Urothelium cell line (cell line): ENCODE measurements around the gene DNPH1.

ENCODE experiments used
- DNase-seq: peaks from one replicate; pipeline ENCODE4 v3.0.0; 2011; ENCODE audit warnings: low spot score, mixed read lengths
- FAIRE-seq: peaks from 2 replicates; lab custom pipeline; 2011; peaks lifted over from hg19 to GRCh38; lab: Jason Lieb, UNC

DNPH1 gene

DNA sequence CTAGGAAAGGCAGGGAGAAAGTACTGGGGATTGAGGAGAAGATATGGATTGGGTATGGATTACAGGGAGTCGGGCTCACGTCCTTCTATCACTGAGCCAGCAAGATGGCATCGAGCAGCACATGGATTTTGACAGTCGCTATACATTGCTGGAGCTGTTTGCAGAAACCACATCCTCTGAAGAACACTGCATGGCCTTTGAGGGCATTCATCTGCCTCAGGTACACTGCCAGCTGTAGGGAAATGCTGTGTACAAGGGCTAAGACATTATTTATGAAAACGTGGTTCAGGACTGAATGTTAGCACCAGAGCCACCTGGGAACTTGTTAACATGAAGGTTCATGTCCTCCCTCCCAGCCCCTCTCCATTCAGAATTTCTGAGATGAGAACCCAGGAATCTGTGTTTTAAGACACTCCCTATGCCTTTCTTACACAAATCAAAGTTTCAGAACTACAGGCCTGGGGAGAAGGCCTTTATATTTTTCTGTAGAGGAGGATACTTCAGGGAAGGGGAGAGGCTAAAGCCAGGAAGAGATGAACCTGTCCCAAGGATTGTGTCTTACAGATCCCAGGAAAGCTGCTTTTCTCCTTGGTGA is 43.8 kb downstream of the DNPH1 start:
- no peak for FAIRE-seq
- no peak for DNase-seq

DNA sequence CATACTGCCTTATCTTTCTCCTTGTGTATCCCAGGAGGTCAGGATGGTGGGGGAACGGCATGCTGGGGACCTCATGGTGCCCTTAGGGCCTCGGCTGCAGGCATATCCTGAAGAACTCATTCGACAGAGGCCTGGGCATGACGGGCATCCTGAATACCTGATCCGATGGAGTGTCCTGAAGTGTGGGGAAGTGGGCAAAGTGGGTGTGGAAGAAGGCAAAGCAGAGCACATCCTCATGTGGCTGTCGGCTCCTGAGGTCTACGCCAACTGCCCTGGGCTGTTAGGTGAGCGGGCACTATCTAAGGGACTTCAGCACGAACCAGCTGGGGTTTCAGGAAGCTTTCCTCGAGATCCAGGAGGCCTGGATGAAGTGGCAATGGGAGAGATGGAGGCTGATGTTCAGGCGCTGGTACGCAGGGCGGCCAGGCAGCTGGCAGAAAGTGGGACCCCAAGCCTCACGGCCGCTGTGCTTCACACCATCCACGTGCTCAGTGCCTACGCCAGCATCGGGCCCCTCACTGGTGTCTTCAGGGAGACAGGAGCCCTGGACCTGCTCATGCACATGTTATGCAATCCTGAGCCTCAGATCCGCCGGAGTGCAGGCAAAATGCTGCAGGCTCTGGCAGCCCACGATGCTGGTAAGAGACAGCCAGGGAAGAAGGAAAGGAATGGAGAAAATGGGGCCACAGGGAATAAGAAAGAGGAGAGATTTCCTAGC is 44.9 kb downstream of the DNPH1 start:
- no peak for FAIRE-seq
- no peak for DNase-seq

DNA sequence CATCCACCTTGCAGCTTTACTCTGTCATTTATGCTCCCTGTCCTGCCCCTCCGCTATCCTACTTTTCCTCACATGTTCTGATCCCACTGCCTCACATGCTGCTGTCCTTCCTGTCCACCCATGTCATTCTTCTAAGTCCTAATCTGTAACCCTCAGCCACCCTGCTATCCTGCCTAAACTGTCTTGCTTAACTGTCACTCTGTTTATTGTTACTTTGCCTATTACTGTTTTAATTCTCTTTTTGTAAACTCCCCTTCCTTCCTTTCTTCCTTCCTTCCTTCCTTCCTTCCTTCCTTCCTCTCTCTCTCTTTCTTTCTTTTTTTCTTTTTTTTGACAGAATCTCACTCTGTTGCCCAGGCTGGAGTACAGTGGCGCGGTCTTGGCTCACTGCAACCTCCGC is 45.8 kb downstream of the DNPH1 start:
- FAIRE-seq: no peak
- DNase-seq: no peak

DNA sequence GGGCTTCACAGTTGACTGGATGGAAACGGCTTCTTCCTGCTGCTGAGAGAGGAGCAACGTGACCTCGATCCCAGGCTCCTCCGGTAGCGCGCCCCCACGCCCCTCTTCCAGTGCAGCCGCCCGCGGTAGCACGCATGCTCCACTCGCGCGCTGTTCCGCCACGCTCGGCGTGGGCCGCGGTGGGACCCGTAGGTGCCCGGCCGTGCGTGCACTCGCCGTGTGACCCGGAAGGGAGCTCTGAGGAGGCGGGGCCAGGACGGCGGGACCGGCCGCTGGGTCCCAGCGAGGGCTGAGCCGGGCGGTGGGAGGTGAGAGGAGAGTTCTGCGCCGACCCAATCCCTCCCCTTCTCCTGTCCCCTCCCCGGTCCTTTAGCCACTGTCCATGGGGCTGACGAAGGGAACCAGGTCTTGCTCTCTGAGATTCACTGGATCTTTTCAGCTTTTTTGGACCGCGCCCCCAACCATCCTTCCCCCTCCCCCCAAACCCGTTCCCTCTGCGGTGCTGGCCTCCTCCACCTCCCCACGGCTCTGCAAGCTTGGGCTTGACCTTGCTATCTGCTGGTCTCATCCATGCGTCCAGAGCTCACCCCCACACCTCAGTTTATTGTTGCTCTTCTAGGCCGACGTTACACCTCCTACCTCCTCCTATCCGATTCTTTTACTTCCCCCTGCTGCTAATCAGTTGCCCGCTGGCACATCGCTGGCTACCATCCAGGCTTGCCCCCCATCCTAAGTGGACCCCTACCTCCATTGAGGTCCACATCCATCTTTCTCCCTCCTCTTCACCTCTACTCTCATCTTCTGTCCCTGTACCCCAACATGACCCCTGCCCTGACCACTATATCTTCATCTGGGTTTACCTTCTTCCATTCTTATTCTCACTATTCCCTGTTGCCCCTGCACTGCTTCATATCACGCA is 47.1 kb downstream of the DNPH1 start, which contains the start of gene CUL9:
Gene CUL9 (plus strand): TSS at position 255 of the 919 bp plus-strand sequence. CDS start 2,115 bp downstream, outside the sequence.
- peak; percentile 91 for DNase-seq
- FAIRE-seq: peak; percentile 90

DNA sequence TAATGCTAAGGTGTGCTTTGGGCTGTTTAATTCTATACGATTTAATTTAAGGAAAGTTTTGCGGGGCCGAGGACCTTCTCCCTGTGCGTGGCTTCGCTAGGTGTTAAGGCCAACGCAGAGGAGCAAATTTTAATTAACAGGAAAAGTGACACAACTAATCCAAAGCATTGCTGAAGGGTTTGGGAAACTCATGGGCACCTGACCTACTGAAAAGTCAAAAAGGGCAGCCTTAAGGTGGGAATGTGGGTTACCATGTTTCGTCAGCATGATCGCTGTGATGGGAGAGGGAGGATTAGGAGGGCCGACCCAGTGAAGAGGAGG is 47.7 kb downstream of the DNPH1 start:
- no peak for FAIRE-seq

DNA sequence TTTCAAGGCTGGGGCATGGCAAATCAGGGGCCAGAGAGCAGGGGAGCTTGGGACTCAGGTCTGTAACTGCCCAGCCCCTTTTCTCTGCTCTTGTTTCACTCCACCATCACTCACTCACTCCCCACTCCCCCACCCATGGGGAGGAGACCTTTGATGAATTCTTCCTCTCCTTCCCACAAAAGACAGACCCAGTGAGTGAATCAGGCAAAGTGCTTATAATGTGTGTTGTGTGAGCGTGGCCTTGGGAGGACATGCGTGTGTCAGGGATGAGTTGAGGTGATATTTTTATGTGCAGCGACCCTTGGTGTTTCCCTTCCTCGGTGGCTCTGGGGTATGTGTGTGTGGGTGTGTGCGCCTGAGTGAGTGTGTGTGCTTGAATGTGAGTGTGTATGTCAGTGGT is 48.3 kb downstream of the DNPH1 start:
- DNase-seq (no peak), FAIRE-seq (no peak)

More for the DNA sequence above, 47.7 kb downstream of the DNPH1 start:
- no peak for DNase-seq

DNA sequence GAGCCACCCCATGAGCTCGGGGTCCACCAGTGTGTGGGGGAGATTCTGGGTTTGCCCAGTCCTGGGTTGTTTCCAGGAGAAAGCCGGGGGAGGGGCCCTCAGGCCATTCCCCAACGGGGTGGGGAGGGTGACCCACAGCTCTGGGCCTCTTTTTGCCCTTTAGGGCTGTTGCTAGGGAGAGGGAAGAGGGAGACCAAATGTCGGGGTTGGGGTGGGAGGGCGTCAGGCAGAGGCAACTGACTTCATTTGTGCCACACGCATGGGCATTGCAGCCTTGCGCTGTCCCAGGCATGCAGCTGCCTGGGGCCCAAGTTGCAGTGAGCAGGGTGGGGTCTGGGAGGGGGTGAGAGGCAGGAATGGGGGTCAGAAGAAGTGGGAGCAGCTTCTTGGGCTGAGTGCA is 49.2 kb downstream of the DNPH1 start:
- FAIRE-seq (no peak), DNase-seq (no peak)

DNA sequence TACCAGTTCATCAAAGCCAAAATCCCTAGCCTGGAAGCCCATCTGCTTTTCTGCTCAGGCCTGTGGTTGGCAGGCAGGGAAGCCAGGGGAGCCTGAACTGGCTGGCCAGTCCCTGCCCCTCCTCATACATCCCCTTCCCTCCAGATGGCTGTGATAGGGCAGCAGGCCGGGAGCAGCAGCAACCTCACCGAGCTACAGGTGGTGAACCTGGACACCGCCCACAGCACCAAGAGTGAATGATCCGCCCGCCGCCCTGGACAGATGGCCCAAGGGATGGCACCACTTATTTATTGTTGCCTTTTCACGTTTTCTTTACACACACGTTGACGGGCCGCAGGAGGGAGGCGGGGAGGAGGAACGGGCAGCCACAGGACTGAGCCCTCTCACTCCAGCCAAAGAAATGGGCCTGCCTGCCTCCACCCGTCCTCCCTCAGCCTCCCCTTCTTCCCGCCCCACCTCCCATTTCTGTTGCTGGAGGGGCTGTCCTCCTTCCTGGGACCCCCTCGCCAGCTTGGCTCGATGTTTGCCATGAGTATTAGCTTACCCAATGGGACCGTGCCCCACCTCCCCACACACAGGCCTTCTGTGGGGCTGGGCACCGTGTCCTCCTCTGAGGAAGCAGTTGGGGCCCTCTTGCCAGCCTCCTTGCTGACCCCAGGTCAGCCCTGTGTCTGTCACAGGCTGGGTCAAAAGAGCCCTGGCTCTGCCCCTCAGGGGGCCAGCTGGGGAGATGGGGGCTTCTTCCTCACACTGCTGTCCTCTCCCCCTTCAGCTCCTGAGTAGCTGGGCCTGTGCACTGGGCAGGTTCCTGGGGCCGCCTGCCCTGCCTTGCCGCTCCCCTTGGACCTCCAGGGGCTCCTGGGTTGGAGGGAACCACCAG is 50.1 kb downstream of the DNPH1 start:
- DNase-seq: no peak

DNA sequence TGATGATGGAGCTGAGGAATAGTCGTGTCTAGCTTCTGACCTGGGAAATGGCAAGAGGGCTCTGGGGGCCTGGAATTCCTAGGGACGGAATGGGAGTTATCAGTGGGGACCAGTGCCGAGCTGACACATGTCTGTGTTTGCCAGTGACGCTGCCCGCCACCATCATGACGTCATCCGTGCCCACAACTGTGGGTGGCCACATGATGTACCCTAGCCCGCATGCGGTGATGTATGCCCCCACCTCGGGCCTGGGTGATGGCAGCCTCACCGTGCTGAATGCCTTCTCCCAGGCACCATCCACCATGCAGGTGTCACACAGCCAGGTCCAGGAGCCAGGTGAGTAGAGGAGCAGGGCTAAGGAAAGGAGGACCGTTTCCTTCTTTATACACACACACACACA is 51.1 kb downstream of the DNPH1 start:
- DNase-seq (no peak), FAIRE-seq (no peak)

More for the DNA sequence above, 50.1 kb downstream of the DNPH1 start:
- FAIRE-seq: no peak

DNA sequence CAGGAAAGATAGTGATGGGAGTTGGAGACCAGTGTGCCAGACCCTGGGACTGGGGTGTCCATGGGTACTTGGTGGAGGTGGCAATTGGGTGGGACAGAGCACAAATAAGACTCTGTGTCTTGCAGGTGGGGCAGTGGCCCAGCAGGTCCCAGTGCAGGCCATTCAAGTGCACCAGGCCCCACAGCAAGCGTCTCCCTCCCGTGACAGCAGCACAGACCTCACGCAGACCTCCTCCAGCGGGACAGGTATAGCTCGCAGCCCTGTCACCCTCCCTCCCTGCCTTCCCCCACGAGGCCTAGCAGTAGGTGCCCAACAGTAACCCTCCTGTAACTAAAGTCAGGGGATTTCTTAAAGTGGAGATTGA is 52.9 kb downstream of the DNPH1 start:
- DNase-seq (no peak), FAIRE-seq (no peak)

DNA sequence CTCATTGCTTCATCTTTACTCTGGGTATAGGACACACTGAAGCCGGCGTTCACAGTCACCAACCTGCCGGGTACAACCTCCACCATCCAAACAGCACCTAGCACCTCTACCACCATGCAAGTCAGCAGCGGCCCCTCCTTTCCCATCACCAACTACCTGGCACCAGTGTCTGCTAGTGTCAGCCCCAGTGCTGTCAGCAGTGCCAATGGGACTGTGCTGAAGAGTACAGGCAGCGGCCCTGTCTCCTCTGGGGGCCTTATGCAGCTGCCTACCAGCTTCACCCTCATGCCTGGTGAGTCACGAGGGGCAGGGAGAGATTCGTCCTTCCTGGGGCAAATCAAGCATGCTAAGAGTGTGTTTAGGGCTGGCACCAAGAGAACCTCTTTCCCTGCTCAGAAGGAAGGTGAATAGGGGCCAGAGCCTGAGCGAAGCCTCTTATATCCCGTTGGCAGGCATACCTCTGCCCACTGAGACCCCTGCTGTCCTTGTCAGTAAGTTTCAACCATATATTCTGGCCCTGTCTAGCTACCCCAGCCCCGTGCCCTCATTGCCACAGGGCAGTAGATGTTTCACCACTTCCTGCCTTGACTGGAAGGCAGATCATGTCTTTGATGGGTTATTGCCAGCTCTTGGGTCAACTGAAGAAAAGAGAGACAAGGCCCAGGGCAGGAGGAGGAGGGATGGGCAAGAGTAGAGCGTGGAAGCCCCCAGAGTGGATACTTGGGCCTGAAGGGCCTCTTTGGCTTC is 53.4 kb downstream of the DNPH1 start:
- no peak for FAIRE-seq
- DNase-seq: no peak
